D721Med (cell line): ENCODE data around the gene SLC22A17.
A peak's percentile ranks its signal among the peaks of the same experiment; 100 is the strongest.

ENCODE experiments used
- DNase-seq: peaks from one replicate; pipeline ENCODE4 v3.0.0; 2011; ENCODE audit warnings: low spot score; ENCODE audit not compliant: insufficient read length
- FAIRE-seq: peaks from 2 replicates; lab custom pipeline; 2011; peaks lifted over from hg19 to GRCh38; lab: Jason Lieb, UNC
- TF ChIP-seq, protein P1 (sequence below): IDR thresholded peaks from 2 replicates; pipeline ENCODE4 v1.5.1; 2012; ENCODE audit warnings: mild to moderate bottlenecking, control low read depth; ENCODE audit not compliant: insufficient read depth; ENCODE audit errors: missing control alignments

SLC22A17 gene

DNA sequence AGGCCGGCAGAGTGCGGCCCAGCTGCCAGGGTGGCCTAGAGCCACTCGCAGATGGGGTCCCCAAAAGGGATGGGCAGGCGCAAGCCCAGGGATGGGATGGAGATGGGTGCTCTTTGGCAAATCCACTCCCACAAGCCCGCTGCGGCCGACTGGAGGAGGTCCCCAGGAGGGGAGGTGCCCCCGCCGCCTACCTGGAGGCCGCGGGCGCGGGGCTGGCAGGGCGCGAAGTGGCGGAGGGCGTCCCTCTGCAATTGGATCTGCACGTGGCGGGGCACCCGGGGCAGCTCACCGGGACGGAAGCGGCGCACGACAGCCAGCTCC is 50.8 kb downstream of the SLC22A17 start:
- TF ChIP-seq, protein P1, sequence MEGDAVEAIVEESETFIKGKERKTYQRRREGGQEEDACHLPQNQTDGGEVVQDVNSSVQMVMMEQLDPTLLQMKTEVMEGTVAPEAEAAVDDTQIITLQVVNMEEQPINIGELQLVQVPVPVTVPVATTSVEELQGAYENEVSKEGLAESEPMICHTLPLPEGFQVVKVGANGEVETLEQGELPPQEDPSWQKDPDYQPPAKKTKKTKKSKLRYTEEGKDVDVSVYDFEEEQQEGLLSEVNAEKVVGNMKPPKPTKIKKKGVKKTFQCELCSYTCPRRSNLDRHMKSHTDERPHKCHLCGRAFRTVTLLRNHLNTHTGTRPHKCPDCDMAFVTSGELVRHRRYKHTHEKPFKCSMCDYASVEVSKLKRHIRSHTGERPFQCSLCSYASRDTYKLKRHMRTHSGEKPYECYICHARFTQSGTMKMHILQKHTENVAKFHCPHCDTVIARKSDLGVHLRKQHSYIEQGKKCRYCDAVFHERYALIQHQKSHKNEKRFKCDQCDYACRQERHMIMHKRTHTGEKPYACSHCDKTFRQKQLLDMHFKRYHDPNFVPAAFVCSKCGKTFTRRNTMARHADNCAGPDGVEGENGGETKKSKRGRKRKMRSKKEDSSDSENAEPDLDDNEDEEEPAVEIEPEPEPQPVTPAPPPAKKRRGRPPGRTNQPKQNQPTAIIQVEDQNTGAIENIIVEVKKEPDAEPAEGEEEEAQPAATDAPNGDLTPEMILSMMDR, result no peak
- no peak for DNase-seq
- FAIRE-seq, result no peak

DNA sequence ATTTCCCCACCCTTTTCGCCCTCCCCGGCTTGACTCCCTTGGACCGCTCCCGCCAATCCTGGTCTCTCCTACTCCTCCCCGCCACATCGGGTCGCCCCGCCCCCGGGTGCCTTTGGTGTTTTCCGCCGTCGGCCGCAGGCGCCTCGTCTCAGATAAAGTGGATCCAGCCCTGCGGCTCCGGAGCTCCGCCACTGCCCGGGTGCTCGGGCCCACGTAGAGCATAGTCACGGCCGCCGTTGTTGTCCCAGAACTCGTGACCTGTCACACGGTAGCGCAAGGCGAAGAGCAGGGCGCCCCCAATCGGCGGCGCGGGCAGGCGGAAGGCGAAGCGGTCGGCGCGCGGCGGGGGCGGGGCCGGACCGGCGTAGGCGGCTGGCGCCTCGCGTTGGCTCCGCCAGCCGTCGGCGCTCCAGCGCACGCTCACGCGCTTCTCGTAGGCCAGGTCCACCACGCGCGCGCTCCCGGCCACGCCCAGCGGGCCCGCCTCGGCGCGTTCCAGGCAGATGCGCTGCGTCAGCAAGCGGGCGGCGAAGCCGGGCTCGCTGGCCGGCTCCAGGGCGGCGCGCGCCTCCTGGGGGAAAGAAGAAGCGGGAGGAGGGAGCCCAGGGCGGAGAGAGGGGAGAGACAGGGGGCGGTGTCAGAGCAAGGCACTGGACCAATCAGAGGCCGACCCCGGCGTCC is 51.3 kb downstream of the SLC22A17 start:
- FAIRE-seq, result no peak

DNA sequence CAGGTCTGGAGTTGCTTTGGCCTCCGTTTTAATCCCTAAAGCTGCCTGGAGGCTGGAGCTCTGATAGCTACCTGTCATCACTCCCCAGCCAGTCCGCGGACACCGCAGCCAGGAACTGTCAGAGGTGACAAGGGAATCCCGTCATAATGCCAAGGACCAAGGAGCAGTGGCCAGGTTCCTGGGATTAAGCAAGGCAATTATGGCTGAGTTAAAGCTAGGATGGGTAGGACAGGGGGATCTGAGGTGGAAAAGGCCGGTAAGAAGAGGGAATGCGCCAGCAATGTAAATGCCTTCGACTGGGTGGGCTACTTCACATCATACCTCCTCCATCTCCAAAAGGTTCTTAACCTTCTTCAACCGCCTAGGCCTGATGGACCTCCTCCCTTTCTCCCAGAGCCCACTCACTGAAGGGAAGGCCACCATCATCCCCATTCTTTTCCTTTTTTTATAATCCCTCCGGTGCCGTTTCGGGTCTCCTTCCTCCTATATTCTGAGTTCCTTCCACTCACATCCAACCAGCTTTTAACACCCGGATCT is 51.9 kb downstream of the SLC22A17 start:
- DNase-seq (no peak), FAIRE-seq (no peak)
- TF ChIP-seq, protein P1, result no peak

More for the DNA sequence above, 51.3 kb downstream of the SLC22A17 start:
- peak; percentile 89 for DNase-seq
- TF ChIP-seq, protein P1, result peak; percentile 63

GRCh38 chr14:23299986-23300686 is 52.6 kb downstream of the SLC22A17 start:
- DNase-seq, result no peak
- TF ChIP-seq, protein P1, result no peak
- no peak for FAIRE-seq

DNA sequence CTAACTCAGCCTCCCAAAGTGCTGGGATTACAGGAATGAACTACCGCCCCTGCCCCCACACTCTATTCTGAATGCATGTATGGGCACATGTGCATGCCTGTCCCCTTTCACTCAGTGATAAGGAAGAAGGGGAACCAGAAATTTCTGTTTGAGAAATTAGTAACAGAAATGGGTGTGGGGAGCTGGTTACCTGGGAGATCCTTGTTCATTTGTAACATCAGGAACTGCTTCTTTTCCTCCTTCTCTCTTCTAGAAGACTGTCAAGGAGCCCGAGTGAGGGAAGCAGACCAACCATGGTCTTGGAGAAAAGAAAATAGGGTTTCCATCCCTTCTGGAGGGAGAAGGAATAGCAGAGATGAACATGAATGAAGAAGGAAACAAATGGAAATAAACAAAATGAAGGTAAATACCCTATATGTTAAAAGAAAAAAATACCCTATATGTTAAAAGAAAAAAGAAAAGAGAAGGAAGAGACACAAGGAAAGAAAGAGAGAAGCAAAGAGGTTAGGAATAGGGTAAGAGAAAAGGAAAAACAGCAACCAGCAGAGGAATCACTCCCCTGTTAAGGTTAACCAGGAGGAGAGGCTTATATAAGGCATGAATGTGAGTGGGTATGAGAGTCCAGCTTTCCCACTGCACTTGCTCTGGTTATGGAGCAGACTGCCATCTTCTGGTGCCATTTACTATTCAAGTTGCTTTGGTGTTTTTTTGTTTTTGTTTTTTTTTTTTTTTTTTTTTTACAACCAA is 53.3 kb downstream of the SLC22A17 start:
- TF ChIP-seq, protein P1, result peak; percentile 39
- FAIRE-seq (no peak), DNase-seq (no peak)

DNA sequence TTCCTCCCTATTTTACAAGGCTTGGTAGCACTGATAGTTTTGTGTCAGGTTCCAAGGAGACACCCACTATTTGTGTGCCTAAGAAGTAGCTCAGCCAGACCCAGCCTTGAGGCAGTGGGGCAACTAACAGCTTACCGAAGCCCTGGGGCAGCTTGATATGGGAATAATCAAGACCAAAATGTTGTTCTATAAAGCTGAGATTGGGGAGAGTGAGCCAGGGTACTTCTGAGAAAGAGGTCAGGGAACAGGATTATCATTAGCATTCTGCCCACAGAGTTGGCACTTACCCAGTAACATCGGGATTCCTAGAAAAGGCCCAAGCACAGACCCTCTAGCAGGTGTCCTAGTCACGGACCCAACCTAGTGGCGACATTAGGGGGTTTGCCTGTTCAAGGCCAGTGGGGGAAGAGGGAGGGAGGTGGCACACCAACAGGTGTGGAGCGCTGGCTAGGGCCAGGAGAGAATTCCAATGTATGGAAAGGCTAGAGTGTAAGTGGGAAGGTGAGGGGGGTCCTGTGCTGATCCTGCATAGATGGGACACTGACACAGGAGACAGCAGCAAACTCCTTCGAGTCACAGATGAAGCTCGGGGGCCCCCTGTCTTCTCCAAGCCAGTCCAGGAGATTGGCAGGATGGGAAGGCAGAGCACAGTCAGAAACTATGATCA is 54.9 kb downstream of the SLC22A17 start:
- TF ChIP-seq, protein P1, result no peak
- FAIRE-seq (no peak), DNase-seq (no peak)
